ENCODE data around the gene CDADC1.

DNA sequence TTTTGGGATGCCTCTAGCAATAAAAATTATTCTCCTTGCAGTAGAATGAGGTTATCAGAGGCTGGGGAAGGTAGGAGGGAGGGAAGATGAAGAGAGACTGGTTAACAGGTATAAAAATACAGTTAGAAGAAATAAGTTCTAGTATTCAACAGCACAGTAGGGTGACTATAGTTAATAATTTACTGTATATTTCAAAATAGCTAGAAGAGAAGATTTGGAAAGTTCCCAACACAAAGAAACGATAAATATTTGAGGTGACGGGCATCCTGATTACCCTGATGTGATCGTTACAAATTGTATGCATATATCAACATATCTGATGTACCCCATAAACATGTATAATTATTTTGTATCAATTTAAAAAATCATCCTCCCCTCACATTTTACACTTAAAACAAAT lies 93.8 kb downstream of the CDADC1 start:
- TF ChIP-seq FOXP2 (optimal IDR thresholded peaks at IDR 0.05; ENCODE audit: control extremely low read depth, extremely low read length, insufficient read depth) = no peak
- TF ChIP-seq EZH2 (IDR thresholded peaks at IDR 0.05) = no peak
- no peak for TF ChIP-seq POLR2AphosphoS5 (IDR thresholded peaks at IDR 0.05; ENCODE audit: borderline replicate concordance, low read depth, low read length)

Measured in SK-N-MC (cell line).